ENCODE data around the gene ZGPAT.
"Not testable (repeated sequence)": the region's sequence is repeated elsewhere in the genome, so short reads cannot be mapped to it uniquely, and the experiment has no call there.

ZGPAT gene

DNA sequence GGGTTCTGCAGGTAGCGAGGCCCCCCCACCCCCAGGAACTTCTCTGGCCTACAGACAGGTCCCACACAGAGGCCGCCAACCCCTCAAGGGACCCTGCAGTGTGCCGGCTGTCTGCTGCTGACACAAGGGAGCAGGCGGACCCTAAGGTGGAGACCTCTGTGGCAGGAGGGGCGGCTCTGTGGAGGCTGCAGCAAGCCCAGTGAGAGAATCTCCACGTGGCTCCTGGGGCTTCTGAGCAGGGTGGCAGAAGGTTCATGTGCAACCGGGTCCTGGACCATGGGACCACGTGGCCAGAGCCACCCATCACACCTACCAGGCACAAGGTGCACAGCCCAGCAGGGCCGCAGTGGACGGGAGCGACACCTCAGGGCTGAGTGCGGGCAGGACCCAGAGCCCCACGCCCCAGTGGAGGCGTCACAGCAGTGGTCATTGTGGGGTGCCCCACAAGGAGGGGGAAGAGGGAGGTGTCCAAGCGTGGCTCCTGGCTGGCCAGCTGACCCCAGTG, 4.3 kb upstream of the ZGPAT start:
- DNase-seq (ENCODE audit: low read depth): no peak

DNA sequence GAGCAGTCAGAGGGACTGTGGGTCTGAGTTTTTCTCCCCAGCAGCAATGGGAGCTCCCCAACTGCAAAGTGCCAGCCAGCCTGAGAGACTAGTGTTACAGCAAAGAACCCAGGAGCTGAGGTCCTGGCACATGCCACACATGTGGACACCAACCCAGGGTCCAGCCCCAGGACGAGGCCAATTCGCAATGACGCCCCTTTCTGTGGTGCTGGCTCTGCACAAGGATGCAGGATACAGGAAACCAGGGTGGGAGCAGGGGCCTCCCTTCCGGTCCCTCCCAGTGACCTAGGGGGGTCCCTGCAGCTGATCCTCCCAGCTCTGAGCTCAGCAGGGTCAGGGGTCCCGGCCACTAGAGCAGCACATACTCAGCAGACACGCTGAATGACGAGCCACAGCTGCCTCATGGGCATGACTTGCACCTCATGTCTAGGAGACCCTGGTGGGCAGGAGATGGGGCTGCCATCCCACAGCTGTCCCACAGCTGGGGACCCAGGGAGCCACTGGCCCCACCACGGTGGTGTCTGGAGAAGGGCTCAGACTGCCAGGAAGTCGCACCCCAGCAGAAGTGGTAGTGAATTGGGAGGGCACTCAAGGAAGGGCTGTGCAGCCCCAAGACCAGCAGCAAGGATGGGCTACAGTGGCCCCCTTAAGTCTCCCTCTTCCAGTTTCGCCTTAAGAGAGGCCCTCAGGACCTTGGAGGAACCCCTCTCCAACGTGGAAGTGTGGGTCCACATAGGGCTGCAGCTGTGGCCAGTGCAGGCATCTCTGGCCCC, 3.7 kb upstream of the ZGPAT start:
- DNase-seq (ENCODE audit: low read depth): no peak

DNA sequence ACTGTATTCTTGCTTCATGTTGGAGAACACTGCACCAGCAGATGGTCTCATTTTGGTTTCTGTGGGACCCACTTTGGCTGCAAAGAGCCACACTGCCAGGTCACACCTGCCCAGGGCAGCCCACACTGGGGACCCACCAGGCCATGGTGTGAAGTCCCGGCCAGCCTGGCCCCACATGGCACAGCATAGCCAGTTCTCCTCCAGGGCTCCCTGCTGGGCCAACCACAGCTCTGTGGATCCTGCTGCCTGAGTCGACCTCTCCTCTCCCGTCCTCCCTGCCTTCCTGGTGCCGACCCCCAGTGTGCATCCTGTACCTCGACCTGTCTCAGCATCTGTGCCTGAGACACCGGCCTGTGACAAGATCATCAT, 3.1 kb upstream of the ZGPAT start:
- DNase-seq (ENCODE audit: low read depth): no peak

DNA sequence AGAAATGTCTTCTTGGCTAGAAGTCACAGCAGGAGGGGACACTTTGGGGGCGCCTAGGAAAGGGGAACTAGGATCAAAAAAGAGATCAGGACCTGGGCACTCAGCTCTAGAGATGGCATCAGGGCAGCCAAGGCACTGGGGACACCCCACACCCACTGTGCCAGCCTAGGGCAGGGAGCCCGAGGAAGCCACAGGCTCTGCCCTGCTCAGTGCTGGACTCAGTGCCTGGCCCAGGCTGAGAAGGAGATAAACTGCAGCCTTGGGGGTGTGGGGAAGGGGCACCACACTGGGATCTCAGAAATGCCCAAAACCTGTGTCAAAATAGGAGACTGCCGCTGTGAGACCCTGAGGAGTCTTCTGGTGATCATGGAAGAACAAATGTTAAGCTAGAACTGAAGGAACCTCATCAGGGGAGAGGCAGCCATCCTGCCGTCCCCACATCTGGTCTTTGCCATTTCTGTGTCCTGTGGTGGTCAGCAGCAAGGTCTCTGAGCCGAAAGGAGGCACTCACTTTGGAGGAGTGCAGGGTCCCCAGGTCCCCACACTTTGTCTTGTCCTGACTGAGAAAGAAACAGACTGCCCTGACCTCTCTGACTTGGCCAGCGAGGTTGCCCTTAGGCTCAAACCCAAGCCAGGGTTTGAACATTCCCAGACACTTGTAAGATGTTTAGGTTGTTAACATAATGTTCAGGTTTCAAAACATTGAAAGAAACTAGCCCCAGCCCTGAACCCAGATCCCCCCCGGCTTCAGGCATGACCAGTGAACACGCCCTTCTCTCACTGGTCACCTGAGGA, 2.4 kb upstream of the ZGPAT start:
- no peak for DNase-seq (ENCODE audit: low read depth)

DNA sequence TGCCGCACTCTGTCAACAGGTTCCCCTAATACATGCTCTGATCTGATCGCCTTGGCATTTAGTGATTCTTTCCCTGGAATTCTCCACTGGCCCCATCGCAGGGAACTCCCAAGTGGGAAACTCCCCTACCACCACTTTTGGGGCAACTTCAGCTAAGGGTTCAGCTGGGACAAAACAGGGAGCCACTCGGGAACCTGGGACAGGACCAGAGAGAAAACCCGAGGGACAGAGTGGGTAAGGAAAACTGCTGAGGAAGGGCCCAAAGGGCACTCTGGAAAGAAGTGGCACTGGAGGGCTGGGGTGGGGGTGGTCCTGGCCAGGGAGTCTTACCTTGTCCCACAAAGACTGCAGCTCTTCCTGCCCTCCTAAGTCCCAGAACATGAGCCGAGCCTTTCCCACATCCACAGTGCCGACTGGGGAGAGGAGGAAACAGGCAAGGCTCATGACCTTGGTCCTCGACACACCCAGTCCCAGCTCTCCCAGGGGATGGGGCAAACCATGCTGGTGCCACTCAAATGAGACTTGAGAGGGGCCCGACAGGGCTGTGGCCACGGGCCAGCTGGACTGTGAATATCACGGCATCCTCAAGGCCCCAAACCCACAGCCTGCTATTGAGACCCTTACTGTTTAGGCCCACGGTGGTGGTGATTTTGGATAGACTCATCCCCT, 1.7 kb upstream of the ZGPAT start:
- DNase-seq (ENCODE audit: low read depth): no peak

DNA sequence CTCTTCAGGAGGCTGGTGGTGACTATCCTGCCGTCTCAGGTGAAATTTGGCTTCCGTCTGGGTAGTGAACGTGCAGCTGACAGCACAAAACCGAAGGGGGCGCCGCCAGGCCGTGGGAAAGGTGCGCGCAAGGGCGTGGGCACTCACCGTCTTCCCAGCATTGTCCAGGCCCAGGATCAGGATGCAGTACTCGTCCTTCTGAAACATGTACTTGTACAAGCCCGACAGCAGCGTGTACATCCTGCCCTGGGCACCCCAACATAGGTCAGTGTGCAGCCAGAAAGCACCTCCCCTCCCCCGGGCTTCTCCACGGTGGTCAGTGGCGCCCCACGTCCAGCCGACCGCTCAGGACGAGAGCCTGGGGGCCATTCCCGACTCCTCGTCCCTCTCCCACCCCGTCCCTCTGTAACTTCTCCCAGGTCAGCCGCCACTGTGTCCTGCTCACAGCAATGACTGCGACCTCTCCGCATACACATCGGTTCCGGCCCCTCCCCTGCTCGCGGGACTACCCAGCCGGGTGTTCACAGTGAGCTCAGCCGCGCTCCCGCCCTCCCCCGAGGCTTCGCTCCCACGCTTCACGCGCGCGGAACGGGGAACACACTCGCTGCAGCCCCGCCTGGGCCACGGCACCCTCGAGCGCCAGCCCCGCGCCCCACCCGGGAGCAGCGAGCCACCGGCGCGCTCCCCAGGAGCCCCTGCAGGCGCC, 834 bp upstream of the ZGPAT start:
- DNase-seq (ENCODE audit: low read depth): peak; percentile 57

DNA sequence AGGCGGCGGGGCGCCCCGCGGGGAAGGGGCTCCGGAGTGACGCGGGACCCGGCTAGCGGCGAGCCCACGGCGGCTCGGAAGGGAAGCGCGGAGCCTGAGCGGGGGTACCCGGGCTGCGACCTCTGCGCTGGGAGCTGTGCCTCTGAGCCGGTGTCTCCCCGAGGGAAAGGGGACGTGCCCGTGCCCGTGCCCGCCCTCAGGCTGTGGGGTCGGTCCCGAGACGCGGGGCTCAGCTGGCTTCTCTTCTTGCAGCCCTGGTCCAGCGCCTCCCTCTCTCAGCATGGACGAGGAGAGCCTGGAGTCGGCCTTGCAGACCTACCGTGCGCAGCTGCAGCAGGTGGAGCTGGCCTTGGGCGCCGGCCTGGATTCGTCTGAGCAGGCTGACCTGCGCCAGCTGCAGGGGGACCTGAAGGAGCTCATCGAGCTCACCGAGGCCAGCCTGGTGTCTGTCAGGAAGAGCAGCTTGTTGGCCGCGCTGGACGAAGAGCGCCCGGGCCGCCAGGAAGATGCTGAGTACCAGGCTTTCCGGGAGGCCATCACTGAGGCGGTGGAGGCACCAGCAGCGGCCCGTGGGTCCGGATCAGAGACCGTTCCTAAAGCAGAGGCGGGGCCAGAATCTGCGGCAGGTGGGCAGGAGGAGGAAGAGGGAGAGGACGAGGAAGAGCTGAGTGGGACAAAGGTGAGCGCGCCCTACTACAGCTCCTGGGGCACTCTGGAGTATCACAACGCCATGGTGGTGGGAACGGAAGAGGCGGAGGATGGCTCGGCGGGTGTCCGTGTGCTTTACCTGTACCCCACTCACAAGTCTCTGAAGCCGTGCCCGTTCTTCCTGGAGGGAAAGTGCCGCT, 686 bp downstream of the ZGPAT start:
- no peak for DNase-seq (ENCODE audit: low read depth)

DNA sequence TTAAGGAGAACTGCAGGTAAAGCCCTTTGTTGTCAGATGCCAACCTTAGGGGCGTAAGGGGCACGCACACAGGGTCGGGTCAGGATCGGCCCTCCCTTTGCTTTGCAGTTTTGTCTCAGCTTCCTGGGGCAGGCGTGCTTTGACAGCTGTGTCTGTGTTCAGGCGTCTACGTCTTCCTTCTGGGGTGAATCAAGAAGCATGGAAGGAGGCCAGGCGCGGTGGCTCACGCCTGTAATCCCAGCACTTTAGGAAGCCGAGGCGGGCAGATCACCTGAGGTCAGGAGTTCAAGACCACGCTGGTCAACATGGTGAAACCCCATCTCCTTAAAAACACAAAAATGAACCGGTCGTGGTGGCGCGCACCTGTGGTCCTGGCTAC, 1.3 kb downstream of the ZGPAT start:
- DNase-seq (ENCODE audit: low read depth): no peak

DNA sequence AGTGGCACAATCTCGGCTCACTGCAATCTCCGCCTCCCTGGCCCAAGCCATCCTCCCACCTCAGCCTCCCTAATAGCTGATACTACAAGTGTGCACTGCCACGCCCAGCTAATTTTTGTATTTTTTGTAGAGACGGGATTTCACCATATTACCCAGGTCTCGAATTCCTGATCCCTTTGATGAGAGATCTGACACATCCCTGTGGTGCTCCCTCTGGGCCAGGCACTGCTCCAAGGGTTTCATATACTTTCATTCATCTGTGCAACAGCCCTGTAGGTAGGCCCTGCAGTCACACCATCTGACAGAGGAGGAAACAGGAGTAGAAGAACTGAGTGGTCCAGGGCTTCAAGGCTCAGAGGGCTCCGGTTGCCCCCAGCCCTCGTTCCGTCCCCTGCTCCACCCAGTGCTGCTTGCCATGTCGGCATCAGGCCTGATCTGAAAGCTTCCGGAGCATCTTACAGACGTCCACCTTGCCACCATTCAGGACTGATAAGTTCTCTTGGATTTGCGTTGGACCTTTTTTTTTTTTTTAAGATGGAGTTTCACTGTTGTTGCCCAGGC, 3.3 kb downstream of the ZGPAT start:
- no peak for DNase-seq (ENCODE audit: low read depth)

DNA sequence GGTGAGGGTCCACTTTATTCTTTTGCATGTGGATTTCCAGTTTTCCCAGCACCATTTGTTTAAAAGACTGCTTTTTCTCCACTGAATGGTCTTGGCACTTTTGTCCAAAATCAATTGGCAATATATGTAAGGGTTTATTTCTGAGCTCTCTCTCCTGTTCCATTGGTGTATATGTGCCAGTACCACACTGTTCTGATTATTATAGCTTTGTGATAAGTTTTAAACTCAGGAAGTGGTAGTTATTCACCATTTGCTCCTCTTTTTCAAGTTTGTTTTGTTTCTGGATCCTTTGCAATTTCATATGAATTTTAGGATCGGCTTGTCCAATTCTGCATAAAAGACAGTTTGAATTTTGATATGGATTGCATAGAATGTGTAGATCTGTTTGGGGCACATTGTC, 4.4 kb downstream of the ZGPAT start:
- DNase-seq (ENCODE audit: low read depth): no peak

DNA sequence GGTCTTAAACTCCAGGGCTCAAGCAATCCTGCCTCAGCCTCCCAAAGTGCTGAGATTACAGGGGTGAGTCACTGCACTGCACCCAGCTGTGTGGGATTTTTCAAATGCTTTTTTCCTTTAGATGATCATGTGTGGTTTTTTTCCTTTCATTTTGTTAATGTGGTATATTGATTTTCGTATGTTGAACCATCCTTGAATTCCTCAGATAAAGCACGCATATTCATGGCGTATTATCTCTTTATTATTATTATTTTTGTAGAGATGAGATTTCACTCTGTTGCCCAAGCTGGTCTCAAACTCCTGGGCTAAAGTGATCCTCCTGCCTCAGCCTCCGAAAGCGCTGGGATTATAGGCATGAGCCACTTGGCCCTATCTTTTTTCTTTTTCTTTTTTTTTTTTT, 7.0 kb downstream of the ZGPAT start:
- no peak for DNase-seq (ENCODE audit: low read depth)

DNA sequence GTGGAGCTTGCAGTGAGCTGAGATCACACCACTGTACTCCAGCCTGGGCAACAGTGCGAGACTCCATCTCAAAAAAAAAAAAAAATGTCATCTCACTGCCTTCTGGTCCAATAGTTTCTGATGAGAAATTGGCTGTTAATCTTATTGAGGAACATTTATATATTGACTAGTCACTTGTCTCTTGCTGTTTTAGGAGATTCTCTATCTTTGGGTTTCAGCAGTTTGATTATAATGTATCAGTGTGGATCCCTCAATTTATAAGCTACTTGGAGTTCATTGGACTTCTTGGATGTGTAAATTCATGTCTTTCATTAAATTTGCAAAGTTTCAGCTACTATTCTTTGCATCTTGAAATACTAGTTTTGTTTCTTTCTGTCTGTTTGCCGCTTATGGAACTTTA, 11.2 kb downstream of the ZGPAT start:
- no peak for DNase-seq (ENCODE audit: low read depth)

DNA sequence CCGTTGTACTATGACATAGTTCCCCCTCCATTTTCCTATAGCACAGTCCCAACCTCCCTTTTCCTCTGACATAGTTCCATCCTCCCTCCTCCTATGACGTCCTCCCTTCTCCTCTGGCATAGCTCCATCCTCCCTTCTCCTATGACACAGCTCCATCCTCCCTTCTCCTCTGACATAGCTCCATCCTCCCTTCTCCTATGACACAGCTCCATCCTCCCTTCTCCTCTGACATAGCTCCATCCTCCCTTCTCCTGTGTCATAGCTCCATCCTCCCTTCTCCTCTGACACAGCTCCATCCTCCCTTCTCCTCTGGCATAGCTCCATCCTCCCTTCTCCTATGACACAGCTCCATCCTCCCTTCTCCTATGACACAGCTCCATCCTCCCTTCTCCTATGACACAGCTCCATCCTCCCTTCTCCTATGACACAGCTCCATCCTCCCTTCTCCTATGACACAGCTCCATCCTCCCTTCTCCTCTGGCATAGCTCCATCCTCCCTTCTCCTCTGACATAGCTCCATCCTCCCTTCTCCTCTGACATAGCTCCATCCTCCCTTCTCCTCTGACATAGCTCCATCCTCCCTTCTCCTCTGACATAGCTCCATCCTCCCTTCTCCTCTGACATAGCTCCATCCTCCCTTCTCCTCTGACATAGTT, 15.3 kb downstream of the ZGPAT start:
- not testable (repeated sequence) for DNase-seq (ENCODE audit: low read depth)

DNA sequence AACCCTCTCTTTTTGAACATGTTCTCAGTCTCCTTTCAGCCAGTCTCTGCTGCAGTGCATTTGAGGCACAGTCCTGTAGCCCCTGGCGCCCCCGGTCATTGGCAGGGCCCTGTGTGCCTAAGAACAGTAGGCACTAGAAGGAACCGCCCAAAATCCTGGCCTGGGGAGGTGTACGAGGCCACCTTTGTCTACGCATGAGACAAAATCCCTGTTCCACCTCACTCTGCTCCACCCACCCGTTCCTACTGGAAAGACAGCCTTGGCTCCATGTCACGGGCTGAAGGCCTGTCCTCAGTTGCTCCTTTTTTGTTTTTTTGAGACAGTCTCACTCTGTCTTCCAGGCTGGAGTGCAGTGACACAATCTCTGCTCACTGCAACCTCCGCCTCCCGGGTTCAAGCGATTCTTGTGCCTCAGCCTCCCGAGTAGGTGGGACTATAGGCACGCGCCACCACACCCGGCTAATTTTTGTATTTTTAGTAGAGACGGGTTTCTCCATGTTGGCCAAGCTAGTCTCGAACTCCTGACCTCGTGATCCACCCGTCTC, 22.4 kb downstream of the ZGPAT start:
- not testable (repeated sequence) for DNase-seq (ENCODE audit: low read depth)

DNA sequence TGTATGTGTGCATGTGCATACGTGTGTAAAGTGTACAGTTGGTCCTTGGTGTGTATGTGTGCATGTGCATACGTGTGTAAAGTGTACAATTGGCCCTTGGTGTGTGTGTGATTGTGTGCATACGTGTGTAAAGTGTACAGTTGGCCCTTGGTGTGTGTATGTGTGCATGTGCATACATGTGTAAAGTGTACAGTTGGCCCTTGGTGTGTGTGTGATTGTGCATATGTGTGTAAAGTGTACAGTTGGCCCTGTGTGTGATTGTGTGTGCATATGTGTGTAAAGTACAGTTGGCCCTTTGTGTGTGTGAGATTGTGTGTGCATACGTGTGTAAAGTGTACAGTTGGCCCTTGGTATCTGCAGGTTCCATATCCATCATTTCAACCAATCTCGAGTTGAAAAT, 23.6 kb downstream of the ZGPAT start:
- no peak for DNase-seq (ENCODE audit: low read depth)

DNA sequence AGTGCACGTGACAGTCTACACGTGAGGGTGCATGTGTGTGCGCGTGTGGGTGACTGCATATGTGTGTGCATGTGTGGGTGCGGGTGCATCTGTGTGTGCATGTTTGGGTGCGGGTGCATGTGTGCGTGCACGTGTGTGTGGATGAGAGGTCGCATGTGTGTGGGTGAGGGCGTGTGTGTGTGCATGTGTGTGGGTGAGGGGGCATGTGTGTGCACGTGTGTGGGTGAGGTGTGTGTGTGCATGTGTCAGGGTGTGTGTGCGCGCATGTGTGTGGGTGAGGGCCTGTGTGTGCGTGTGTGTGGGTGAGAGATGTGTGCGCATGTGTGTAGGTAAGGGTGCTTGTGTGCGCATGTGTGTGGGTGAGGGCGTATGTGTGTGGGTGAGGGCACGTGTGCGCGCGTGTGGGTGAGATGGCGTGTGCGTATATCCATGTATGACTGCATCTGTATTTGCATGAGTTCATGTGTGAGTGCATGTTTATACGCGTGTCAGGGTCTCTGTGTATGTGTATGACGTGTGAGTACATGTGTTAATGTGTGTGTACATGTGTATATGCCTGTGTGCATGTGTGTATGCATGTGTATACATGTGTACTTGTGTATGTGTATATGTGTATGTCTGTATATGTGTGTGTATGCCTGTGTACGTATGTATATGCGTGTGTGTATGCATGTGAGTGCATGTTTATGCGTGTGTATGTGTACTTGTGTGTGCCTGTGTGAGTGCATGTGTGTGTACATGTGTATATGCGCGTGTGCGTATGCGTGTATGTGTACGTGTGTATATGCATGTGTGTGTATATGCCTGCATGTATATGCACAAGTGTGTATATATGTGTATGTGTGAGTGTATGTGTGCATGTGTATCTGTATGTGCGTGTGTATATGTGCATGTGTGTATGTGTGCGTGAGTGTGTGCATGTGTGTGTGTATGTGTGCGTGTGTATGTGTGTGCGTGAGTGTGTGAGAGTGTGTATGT, 24.6 kb downstream of the ZGPAT start:
- DNase-seq (ENCODE audit: low read depth): no peak

DNA sequence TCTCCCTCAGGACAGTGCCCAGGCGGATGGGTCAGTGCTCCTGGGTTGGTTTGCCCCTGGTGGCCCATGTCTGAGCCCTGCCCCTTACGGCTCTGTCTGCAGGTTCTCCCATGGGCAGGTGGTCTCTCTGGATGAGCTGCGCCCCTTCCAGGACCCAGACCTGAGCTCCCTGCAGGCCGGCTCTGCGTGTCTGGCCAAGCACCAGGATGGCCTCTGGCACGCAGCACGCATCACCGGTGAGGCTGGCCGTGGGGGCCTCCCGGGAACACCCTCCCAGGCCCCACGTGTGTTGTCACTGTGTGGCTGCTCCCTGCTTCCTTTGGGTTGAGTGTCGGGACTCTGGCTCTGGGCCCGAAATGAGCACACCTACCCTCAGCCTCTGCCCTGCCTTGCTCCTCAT, 25.3 kb downstream of the ZGPAT start:
- no peak for DNase-seq (ENCODE audit: low read depth)

DNA sequence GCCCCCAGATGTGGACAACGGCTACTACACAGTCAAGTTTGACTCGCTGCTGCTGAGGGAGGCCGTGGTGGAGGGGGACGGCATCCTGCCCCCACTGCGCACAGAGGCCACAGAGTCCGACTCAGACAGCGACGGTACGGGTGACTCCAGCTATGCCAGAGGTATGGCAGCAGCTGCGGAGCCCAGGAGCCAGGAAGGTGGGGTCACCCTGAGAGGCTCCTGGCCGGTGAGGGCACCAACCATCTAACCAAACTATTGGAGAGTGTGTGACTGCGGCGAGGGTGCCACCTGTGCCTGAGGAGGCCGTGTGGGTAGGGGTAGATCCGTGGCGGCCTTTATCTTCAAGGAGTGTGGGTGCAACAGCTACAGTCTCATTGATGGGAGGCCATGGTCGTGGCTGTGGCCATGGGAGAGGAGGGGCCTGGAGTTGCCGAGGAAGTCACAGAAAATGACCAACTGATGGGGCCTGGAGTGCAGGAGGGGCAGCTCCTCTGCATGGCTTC, 25.8 kb downstream of the ZGPAT start:
- DNase-seq (ENCODE audit: low read depth): no peak
